Skeletal muscle tissue (tissue), 4 donors: ENCODE data around the gene ATP2B1. TPM values are rescaled to one million over a fixed set of nuclear protein-coding genes. Genes with fewer than 3 reads are reported as not detected.

Source experiments
- H3K27ac ChIP-seq: one replicate; pipeline ENCODE4 v1.7.0; 2013; ENCODE audit warnings: mild to moderate bottlenecking, low read depth, low read length, inconsistent platforms
- H3K27me3 ChIP-seq, 3 donors: one replicate each; pipeline ENCODE4 v1.7.0; 2013; ENCODE audit warnings: low read length in 3 of 3; ENCODE audit not compliant: control insufficient read depth in 3 of 3, insufficient read depth in 3 of 3
- H3K36me3 ChIP-seq, 3 donors: one replicate each; pipeline ENCODE4 v1.7.0; 2013; ENCODE audit warnings: low read length in 3 of 3; ENCODE audit not compliant: control insufficient read depth in 3 of 3, insufficient read depth in 3 of 3
- H3K4me1 ChIP-seq, 3 donors: one replicate each; pipeline ENCODE4 v1.7.0; 2013; ENCODE audit warnings: low read length in 3 of 3, mild to moderate bottlenecking in 3 of 3; ENCODE audit not compliant: control insufficient read depth in 3 of 3, insufficient read depth in 3 of 3
- H3K4me3 ChIP-seq, 3 donors: one replicate each; pipeline ENCODE4 v1.7.0; 2013; ENCODE audit warnings: low read length in 3 of 3
- H3K9ac ChIP-seq, 3 donors: one replicate each; pipeline ENCODE4 v1.7.0; 2013; ENCODE audit warnings: low read length in 3 of 3, mild to moderate bottlenecking in 3 of 3, moderate library complexity in 2 of 3, low read depth in 1 of 3
- H3K9me3 ChIP-seq, 3 donors: one replicate each; pipeline ENCODE4 v1.7.0; 2013; ENCODE audit warnings: low read length in 3 of 3; ENCODE audit not compliant: control insufficient read depth in 3 of 3
- total RNA-seq: library from RNA; depleted of rRNA; stranded (reverse); fragments of >200 nt; gene quantifications from one replicate; pipeline ENCODE4 v1.2.3, GENCODE V29; 2014
- donor health status: Osteomylitis.

Gene ATP2B1
- total RNA-seq, 1 donor from 2014 or later: 127 TPM

- Histone ChIP-seq H3K9ac (no peak overlapping the region), H3K4me3 (no peak overlapping the region), H3K9me3 (peaks cover 0 to 5% (median 0%) of the 10 kb centered on the region in 3 donors), H3K36me3 (no peaks in the 10 kb centered on the region), H3K27me3 (no peaks in the 10 kb centered on the region), H3K4me1 (no peaks in the 10 kb centered on the region), H3K27ac (no peak overlapping the region)
These were observed 33.8 kb upstream of the ATP2B1 start for GRCh38 chr12:89742337-89743022.

GRCh38 chr12:89740943-89741342 lies 32.3 kb upstream of the ATP2B1 start:
- H3K27ac ChIP-seq: no peak overlapping the region
- no peaks in the 10 kb centered on the region for H3K4me1 ChIP-seq

GRCh38 chr12:89736995-89737394 lies 28.4 kb upstream of the ATP2B1 start:
- Histone ChIP-seq H3K4me3 (no peak overlapping the region), H3K27me3 (no peaks in the 10 kb centered on the region), H3K27ac (no peak overlapping the region), H3K9me3 (peaks cover 0 to 8% (median 0%) of the 10 kb centered on the region in 3 donors), H3K9ac (no peak overlapping the region), H3K36me3 (no peaks in the 10 kb centered on the region), H3K4me1 (no peaks in the 10 kb centered on the region)

More at GRCh38 chr12:89740943-89741342, 32.3 kb upstream of the ATP2B1 start:
- no peaks in the 10 kb centered on the region for H3K27me3 ChIP-seq
- no peaks in the 10 kb centered on the region for H3K36me3 ChIP-seq
- no peak overlapping the region for H3K4me3 ChIP-seq
- no peak overlapping the region for H3K9ac ChIP-seq
- H3K9me3 ChIP-seq: peaks cover 0 to 5% (median 0%) of the 10 kb centered on the region in 3 donors

GRCh38 chr12:89733579-89734201 lies 25.1 kb upstream of the ATP2B1 start:
- Histone ChIP-seq H3K9me3 (peaks cover 0 to 2% (median 0%) of the 10 kb centered on the region in 3 donors), H3K36me3 (no peaks in the 10 kb centered on the region), H3K9ac (no peak overlapping the region), H3K27me3 (no peaks in the 10 kb centered on the region), H3K4me1 (no peaks in the 10 kb centered on the region), H3K4me3 (no peak overlapping the region), H3K27ac (no peak overlapping the region)

- Histone ChIP-seq H3K9ac (no peak overlapping the region), H3K4me1 (no peaks in the 10 kb centered on the region), H3K27ac (no peak overlapping the region), H3K36me3 (no peaks in the 10 kb centered on the region), H3K9me3 (peaks cover 0 to 2% (median 0%) of the 10 kb centered on the region in 3 donors), H3K27me3 (no peaks in the 10 kb centered on the region), H3K4me3 (no peak overlapping the region)
These were observed 23.9 kb upstream of the ATP2B1 start for GRCh38 chr12:89732522-89732921.

GRCh38 chr12:89731614-89732013 lies 23.0 kb upstream of the ATP2B1 start:
- Histone ChIP-seq H3K4me3 (no peak overlapping the region), H3K9ac (no peak overlapping the region), H3K27ac (peak overlapping the region; percentile 40), H3K36me3 (no peaks in the 10 kb centered on the region), H3K9me3 (peaks cover 0 to 2% (median 0%) of the 10 kb centered on the region in 3 donors), H3K4me1 (no peaks in the 10 kb centered on the region), H3K27me3 (no peaks in the 10 kb centered on the region)

GRCh38 chr12:89731089-89731488 lies 22.5 kb upstream of the ATP2B1 start:
- Histone ChIP-seq H3K27ac (peak overlapping the region; percentile 40), H3K9ac (no peak overlapping the region), H3K36me3 (no peaks in the 10 kb centered on the region)

GRCh38 chr12:89729946-89730459 lies 21.4 kb upstream of the ATP2B1 start:
- Histone ChIP-seq H3K4me1 (no peaks in the 10 kb centered on the region), H3K27me3 (no peaks in the 10 kb centered on the region), H3K9ac (no peak overlapping the region), H3K9me3 (peaks cover 0 to 2% (median 0%) of the 10 kb centered on the region in 3 donors), H3K36me3 (no peaks in the 10 kb centered on the region), H3K27ac (no peak overlapping the region), H3K4me3 (no peak overlapping the region)

More at GRCh38 chr12:89731089-89731488, 22.5 kb upstream of the ATP2B1 start:
- Histone ChIP-seq H3K4me3 (no peak overlapping the region), H3K27me3 (no peaks in the 10 kb centered on the region), H3K4me1 (no peaks in the 10 kb centered on the region), H3K9me3 (peaks cover 0 to 2% (median 0%) of the 10 kb centered on the region in 3 donors)

GRCh38 chr12:89723276-89723675 lies 14.6 kb upstream of the ATP2B1 start:
- Histone ChIP-seq H3K9ac (no peak overlapping the region), H3K4me3 (no peak overlapping the region), H3K9me3 (no peaks in the 10 kb centered on the region), H3K4me1 (no peaks in the 10 kb centered on the region), H3K27me3 (no peaks in the 10 kb centered on the region), H3K36me3 (no peaks in the 10 kb centered on the region), H3K27ac (no peak overlapping the region)

GRCh38 chr12:89721291-89721987 lies 12.8 kb upstream of the ATP2B1 start:
- Histone ChIP-seq H3K4me3 (no peak overlapping the region), H3K27ac (no peak overlapping the region), H3K36me3 (no peaks in the 10 kb centered on the region), H3K4me1 (no peaks in the 10 kb centered on the region), H3K27me3 (no peaks in the 10 kb centered on the region), H3K9me3 (no peaks in the 10 kb centered on the region), H3K9ac (no peak overlapping the region)
